Fibroblast of lung (primary cell): ENCODE results near the gene CST11.

Experiments
- CTCF ChIP-seq, 2 donors: IDR thresholded peaks in 1 of 2; conservative IDR thresholded peaks in 1 of 2; 1 replicate in 1 of 2; 2 replicates in 1 of 2; pipeline ENCODE4 v1.5.1; 2011 to 2012; ENCODE audit warnings: low read length in 2 of 2, control low read depth in 1 of 2, inconsistent platforms in 1 of 2, low read depth in 1 of 2, mild to moderate bottlenecking in 1 of 2
- EZH2 ChIP-seq: IDR thresholded peaks from 2 replicates; pipeline ENCODE4 v1.5.1; 2012; ENCODE audit warnings: low read length, control low read depth, mild to moderate bottlenecking; ENCODE audit errors: missing control alignments

DNA sequence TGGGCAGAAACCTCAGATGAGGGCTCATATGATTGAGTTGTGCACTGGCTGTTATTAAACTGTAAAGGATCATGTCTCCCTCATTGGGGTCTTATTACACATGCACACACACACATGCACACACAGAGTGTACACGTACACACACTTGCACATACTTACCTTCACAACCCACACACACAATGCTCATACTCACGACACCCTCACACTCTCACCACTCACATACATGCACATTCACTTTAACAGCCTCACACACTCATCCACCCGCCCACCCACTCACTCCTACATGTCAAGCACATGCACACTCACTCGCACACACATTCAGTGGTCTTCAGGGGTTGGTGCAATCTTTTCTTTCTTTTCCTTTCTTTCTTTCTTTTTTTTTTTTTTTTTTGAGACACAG is 7.8 kb downstream of the CST11 start:
- no peak for TF ChIP-seq CTCF (conservative IDR thresholded peaks at IDR 0.05 in 1 of 2, IDR thresholded peaks at IDR 0.05 in 1 of 2; ENCODE audit: low read depth in 1 of 2, low read length in 2 of 2)
- no peak for TF ChIP-seq EZH2
